SK-N-SH (cell line): Measurements from ENCODE around the gene NAPG.

Experiments used
- CHD2 ChIP-seq: fragments of 150-350 bp; IDR thresholded peaks from 2 replicates; pipeline ENCODE4 v1.6.1; 2018; ENCODE audit warnings: low read length; ENCODE audit not compliant: partially characterized antibody
- FOXM1 ChIP-seq: IDR thresholded peaks from 2 replicates; pipeline ENCODE4 v1.4.0; 2012; ENCODE audit warnings: low read depth, mild to moderate bottlenecking
- NRF1 ChIP-seq: IDR thresholded peaks from 2 replicates; pipeline ENCODE4 v1.6.1; 2012; ENCODE audit warnings: low read depth, mild to moderate bottlenecking, low read length
- POLR2AphosphoS5 ChIP-seq: IDR thresholded peaks from 2 replicates; pipeline ENCODE4 v1.6.1; 2012; ENCODE audit warnings: low read depth, low read length
- RAD21 ChIP-seq: IDR thresholded peaks from 2 replicates; pipeline ENCODE4 v1.6.1; 2012; ENCODE audit warnings: mild to moderate bottlenecking, low read length
- RXRA ChIP-seq: IDR thresholded peaks from 2 replicates; pipeline ENCODE4 v1.4.0; 2012; ENCODE audit warnings: low read depth, mild to moderate bottlenecking, borderline replicate concordance
- TAF1 ChIP-seq: IDR thresholded peaks from 2 replicates; pipeline ENCODE4 v1.6.1; 2012; ENCODE audit warnings: low read depth, mild to moderate bottlenecking, low read length, moderate library complexity, borderline replicate concordance
- YY1 ChIP-seq: IDR thresholded peaks from 2 replicates; pipeline ENCODE4 v1.4.0; 2012; ENCODE audit warnings: low read depth, mild to moderate bottlenecking
- TF ChIP-seq, protein P1 (sequence below): fragments of 200-600 bp; sonication (generic); IDR thresholded peaks from 2 replicates; pipeline ENCODE4 v1.6.1; 2017; ENCODE audit warnings: antibody characterized with exemption, mild to moderate bottlenecking, moderate library complexity
- TF ChIP-seq, protein P2 (sequence below): IDR thresholded peaks from 2 replicates; pipeline ENCODE4 v1.4.0; 2012; ENCODE audit warnings: low read depth, borderline replicate concordance
- TF ChIP-seq, protein P3 (sequence below): fragments of 150-350 bp; IDR thresholded peaks from 2 replicates; pipeline ENCODE4 v1.6.1; 2016; ENCODE audit warnings: mild to moderate bottlenecking, low read depth, low read length

DNA sequence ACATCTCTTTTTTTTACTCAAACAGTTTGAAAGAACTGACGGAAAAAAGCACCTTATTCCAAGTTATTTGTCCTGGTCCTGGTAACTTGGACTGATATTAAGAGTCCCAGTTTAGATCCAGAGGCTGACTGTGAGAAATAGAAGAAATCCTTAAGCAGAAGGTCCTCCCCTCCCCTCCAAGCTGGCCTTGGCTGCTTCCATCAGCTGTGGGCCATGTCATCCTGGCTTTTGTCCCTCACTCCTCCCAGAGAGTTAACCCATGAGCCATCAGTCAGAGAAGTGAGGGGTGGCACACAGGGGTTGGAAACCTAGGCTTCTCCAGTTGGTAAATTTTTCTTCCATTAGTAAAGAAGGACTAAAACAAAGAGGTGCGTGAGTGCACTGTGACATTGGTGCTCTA, 9.7 kb upstream of the NAPG start:
- TF ChIP-seq, protein P1, sequence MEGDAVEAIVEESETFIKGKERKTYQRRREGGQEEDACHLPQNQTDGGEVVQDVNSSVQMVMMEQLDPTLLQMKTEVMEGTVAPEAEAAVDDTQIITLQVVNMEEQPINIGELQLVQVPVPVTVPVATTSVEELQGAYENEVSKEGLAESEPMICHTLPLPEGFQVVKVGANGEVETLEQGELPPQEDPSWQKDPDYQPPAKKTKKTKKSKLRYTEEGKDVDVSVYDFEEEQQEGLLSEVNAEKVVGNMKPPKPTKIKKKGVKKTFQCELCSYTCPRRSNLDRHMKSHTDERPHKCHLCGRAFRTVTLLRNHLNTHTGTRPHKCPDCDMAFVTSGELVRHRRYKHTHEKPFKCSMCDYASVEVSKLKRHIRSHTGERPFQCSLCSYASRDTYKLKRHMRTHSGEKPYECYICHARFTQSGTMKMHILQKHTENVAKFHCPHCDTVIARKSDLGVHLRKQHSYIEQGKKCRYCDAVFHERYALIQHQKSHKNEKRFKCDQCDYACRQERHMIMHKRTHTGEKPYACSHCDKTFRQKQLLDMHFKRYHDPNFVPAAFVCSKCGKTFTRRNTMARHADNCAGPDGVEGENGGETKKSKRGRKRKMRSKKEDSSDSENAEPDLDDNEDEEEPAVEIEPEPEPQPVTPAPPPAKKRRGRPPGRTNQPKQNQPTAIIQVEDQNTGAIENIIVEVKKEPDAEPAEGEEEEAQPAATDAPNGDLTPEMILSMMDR, result no peak
- TF ChIP-seq, protein P2, sequence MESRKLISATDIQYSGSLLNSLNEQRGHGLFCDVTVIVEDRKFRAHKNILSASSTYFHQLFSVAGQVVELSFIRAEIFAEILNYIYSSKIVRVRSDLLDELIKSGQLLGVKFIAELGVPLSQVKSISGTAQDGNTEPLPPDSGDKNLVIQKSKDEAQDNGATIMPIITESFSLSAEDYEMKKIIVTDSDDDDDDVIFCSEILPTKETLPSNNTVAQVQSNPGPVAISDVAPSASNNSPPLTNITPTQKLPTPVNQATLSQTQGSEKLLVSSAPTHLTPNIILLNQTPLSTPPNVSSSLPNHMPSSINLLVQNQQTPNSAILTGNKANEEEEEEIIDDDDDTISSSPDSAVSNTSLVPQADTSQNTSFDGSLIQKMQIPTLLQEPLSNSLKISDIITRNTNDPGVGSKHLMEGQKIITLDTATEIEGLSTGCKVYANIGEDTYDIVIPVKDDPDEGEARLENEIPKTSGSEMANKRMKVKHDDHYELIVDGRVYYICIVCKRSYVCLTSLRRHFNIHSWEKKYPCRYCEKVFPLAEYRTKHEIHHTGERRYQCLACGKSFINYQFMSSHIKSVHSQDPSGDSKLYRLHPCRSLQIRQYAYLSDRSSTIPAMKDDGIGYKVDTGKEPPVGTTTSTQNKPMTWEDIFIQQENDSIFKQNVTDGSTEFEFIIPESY, result no peak
- TF ChIP-seq, protein P3, sequence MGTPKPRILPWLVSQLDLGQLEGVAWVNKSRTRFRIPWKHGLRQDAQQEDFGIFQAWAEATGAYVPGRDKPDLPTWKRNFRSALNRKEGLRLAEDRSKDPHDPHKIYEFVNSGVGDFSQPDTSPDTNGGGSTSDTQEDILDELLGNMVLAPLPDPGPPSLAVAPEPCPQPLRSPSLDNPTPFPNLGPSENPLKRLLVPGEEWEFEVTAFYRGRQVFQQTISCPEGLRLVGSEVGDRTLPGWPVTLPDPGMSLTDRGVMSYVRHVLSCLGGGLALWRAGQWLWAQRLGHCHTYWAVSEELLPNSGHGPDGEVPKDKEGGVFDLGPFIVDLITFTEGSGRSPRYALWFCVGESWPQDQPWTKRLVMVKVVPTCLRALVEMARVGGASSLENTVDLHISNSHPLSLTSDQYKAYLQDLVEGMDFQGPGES, result no peak
- no peak for TF ChIP-seq RXRA
- no peak for TF ChIP-seq CHD2
- TF ChIP-seq POLR2AphosphoS5, result no peak
- TF ChIP-seq YY1, result no peak
- no peak for TF ChIP-seq TAF1
- TF ChIP-seq RAD21, result no peak
- no peak for TF ChIP-seq FOXM1
- TF ChIP-seq NRF1, result no peak
